HFF-Myc (cell line): ENCODE results near the gene EHF.

Experiments
- DNase-seq: peaks from one replicate; pipeline ENCODE4 v3.0.0-alpha.2; 2011; ENCODE audit warnings: low read depth; ENCODE audit errors: extremely low read depth
- H3K4me3 ChIP-seq: replicated peaks from 2 replicates; pipeline ENCODE4 v1.5.1; 2011; ENCODE audit warnings: low read depth, mild to moderate bottlenecking, control low read depth, low read length
- TF ChIP-seq, protein P1 (sequence below): IDR thresholded peaks from 2 replicates; pipeline ENCODE4 v1.5.1; 2012; ENCODE audit warnings: mild to moderate bottlenecking, low read depth, low read length, control low read depth; ENCODE audit errors: missing control alignments

Gene EHF

DNA sequence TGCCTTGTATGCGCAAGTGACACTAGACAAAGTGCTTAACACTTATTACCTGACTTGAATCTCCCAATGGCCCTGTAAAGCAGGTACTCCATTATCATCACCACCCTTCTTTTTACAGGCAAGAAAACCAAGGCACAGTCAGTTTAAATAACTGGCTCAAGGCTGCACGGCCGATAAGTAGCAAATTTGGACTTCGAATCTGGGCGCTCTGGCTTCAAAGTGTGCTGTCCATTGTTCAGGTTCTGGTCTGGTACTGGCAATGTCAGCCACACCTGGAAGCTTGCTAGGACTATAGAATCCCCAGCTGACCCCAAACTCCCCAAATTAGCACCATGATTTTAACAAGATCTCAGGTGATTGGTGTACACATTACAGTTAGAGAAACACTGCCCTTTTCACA, 19.3 kb upstream of the EHF start:
- TF ChIP-seq, protein P1, sequence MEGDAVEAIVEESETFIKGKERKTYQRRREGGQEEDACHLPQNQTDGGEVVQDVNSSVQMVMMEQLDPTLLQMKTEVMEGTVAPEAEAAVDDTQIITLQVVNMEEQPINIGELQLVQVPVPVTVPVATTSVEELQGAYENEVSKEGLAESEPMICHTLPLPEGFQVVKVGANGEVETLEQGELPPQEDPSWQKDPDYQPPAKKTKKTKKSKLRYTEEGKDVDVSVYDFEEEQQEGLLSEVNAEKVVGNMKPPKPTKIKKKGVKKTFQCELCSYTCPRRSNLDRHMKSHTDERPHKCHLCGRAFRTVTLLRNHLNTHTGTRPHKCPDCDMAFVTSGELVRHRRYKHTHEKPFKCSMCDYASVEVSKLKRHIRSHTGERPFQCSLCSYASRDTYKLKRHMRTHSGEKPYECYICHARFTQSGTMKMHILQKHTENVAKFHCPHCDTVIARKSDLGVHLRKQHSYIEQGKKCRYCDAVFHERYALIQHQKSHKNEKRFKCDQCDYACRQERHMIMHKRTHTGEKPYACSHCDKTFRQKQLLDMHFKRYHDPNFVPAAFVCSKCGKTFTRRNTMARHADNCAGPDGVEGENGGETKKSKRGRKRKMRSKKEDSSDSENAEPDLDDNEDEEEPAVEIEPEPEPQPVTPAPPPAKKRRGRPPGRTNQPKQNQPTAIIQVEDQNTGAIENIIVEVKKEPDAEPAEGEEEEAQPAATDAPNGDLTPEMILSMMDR, result no peak
- no peak overlapping the region for H3K4me3 ChIP-seq
- DNase-seq, result no peak

DNA sequence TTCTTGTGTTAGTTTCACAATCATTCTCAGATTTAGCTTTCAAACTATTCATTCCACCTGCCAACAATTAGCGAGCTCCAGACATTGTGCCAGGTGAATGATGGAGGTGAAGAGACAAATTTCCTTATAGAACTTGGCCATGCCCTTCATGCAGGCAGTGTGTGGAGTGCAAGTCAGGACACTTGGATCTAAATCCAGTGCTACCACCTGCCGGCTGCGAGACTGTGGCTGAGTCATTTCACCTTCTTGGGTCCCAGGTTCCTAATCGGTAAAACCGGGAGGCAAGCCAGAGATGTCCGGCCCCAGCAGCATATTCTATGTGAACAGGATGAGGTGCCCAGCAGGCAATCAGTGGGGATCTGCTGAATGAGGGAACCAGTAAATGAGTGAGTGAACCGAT, 18.6 kb upstream of the EHF start:
- no peak for DNase-seq
- TF ChIP-seq, protein P1, result no peak
- H3K4me3 ChIP-seq, result no peak overlapping the region

DNA sequence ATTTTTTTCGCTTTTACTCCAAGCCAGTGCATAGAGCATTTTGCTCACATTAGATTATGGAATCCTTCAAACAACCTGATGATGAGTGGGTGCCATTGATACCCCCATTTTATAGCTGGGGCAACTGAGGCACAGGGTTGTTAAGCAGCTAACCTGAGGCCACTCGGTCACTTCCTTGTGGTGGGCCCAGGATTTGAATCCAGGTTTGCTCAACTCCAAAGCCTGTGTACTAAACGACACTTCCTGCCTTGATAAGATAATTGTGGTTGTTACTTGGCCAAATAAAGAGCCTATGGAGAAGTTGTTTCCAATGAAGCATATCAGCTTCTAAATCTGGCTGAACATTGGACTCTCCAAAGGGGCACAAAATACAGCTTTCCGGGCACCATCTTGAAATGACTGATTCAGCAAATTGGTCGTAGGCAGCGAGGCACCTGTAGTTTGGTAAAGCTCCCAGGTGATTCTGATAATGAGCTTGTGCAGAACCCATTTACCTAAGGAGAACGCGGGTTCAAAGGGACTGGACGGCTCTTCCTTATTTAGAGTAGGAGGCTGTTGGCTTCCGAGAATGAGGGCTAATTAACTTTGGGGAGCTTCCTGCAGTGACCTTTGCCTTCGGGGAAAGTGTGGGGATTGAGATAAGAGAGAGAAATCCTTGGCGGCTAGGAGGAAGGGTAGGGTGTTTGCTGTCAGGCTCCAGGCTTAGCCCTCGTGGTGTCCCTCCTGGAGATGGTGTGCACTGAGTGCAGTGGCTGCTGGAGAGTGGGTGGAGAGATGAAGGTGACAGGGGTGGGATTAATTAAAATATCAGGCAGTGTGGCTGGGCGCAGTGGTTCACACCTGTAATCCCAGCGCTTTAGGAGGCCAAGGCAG, 17.5 kb upstream of the EHF start:
- TF ChIP-seq, protein P1, result no peak
- DNase-seq, result no peak
- H3K4me3 ChIP-seq, result no peak overlapping the region

DNA sequence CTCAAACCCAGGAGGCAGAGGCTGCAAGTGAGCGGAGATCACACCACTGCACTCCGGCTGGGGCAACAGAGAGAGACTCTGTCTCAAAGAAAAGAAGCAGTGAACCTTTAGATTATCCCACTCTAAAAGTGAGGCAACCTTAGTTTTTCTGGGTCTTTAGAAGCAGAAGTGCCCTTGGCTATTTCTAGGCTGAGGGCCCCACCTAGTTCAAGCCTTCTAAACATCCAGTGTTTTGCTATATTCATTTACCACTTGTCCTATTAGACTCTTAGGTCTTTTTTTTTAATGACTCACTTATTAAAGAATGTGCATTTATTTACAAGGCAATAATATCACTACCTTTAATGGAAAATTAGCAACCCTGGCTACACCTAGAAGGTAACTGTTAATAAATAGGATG, 16.7 kb upstream of the EHF start:
- H3K4me3 ChIP-seq, result no peak overlapping the region
- TF ChIP-seq, protein P1, result no peak
- DNase-seq, result no peak

DNA sequence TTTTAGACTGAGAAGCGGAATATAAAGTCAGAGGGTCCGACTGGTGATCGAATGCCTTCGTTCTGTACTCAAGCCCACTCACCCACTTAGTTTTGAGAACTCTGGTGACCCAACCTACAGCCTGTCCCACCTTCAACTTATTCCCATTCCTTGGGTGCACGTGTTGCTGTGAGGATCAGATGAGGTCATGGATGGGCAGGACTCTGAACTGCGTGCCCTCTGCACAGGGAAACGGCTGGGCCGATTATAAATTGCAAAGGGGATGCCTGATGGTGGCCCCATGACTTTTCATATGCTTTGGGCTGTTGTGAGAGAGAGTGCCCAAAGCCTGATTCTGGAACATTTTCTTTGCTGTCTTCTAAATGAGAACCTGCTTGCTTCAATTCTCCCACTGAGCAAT, 16.0 kb upstream of the EHF start:
- H3K4me3 ChIP-seq, result no peak overlapping the region
- no peak for DNase-seq
- TF ChIP-seq, protein P1, result no peak

DNA sequence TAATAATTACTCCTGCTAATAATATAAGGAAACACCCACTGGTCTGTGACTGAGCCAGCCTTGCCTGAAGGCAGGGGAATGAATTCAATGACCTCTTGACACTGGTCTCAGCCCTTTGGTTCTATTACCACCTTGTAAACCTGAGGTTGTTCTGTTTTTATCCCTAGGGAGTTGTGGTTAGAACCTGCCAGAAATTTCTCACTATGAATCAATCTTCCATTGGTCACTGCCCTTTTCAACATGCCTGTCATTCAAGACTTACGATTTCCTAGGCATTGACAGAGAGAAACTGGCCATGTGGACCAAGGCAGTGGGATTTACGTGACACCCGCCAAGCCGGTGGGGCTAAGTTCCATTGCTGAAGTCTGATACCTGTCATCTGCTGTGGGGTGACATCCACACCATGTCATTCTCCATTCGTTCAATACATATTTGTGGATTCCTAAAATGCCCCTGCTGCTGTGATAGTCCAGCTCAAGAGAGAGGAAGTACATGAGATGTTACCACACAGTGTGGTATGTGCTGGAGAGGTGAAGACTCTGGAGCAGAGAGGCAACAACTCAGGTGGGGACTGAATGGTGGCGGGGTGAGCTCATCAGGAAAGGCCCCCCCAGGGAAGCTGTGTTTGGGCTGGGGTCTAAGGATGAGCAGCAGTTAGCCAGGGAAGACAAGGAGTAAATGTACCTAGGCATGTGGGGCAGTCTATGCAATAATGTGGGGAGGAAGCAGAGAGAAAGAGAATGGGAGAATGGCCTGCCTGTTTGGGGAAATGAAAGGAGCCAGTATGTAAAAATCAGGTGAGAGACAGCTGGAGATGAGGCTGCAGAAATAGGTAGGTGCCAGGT, 15.2 kb upstream of the EHF start:
- TF ChIP-seq, protein P1, result no peak
- DNase-seq, result no peak
- H3K4me3 ChIP-seq, result no peak overlapping the region
